DOHH2 (cell line): ENCODE measurements around the gene PIAS1.

Experiments used
- H3F3A ChIP-seq: fragments of 200-600 bp; sonication (generic), shearing (Covaris generic); 2 replicates; pipeline ENCODE4 v1.6.0; 2016; ENCODE audit warnings: antibody characterized with exemption, mild to moderate bottlenecking; ENCODE audit not compliant: control insufficient read depth, insufficient read depth
- H3K27ac ChIP-seq: fragments of 200-600 bp; sonication (generic); 2 replicates; pipeline ENCODE4 v1.5.1; 2014; ENCODE audit warnings: low read depth, mild to moderate bottlenecking, low read length, moderate library complexity
- H3K27me3 ChIP-seq: fragments of 200-600 bp; sonication (generic); 2 replicates; pipeline ENCODE4 v1.6.1; 2014; ENCODE audit warnings: mild to moderate bottlenecking, low read length, mixed read lengths; ENCODE audit not compliant: control insufficient read depth
- H3K36me3 ChIP-seq: fragments of 200-600 bp; sonication (generic); 2 replicates; pipeline ENCODE4 v1.6.1; 2014; ENCODE audit warnings: mild to moderate bottlenecking, low read length, moderate library complexity, mixed read lengths; ENCODE audit not compliant: control insufficient read depth
- H3K4me1 ChIP-seq: fragments of 200-600 bp; sonication (generic); 2 replicates; pipeline ENCODE4 v1.6.1; 2014; ENCODE audit warnings: mild to moderate bottlenecking, low read length, mixed read lengths; ENCODE audit not compliant: control insufficient read depth
- H3K4me2 ChIP-seq: fragments of 200-600 bp; sonication (generic); 2 replicates; pipeline ENCODE4 v1.6.0; 2014; ENCODE audit warnings: mild to moderate bottlenecking, low read length, moderate library complexity
- H3K4me3 ChIP-seq: fragments of 200-600 bp; sonication (generic); 2 replicates; pipeline ENCODE4 v1.5.1; 2014; ENCODE audit warnings: mild to moderate bottlenecking, low read length, mixed read lengths
- H3K79me2 ChIP-seq: fragments of 200-600 bp; sonication (generic); 2 replicates; pipeline ENCODE4 v1.6.1; 2014; ENCODE audit warnings: mild to moderate bottlenecking, low read length, mixed read lengths; ENCODE audit not compliant: control insufficient read depth
- H3K9me2 ChIP-seq: fragments of 200-600 bp; sonication (generic); replicated peaks from 2 replicates; pipeline ENCODE4 v1.6.1; 2014; ENCODE audit warnings: mild to moderate bottlenecking, low read length, mixed read lengths; ENCODE audit not compliant: control insufficient read depth
- H3K9me3 ChIP-seq: fragments of 200-600 bp; sonication (generic); 2 replicates; pipeline ENCODE4 v1.6.1; 2014; ENCODE audit warnings: antibody characterized with exemption, low read length, mixed read lengths; ENCODE audit not compliant: control insufficient read depth, insufficient read depth
- H4K20me1 ChIP-seq: fragments of 200-600 bp; sonication (generic); 2 replicates; pipeline ENCODE4 v1.6.0; 2014; ENCODE audit warnings: low read depth, mild to moderate bottlenecking, antibody characterized with exemption, low read length, moderate library complexity; ENCODE audit not compliant: control insufficient read depth, insufficient read depth
- EZH2phosphoT487 ChIP-seq: fragments of 200-600 bp; sonication (generic); IDR thresholded peaks from 2 replicates; pipeline ENCODE4 v1.6.1; 2017; ENCODE audit warnings: borderline replicate concordance, mild to moderate bottlenecking, antibody characterized with exemption, low read length, moderate library complexity, mixed read lengths
- TF ChIP-seq, protein P1 (sequence below): fragments of 200-600 bp; sonication (generic); IDR thresholded peaks from one replicate; pipeline ENCODE4 v1.5.1; 2014; ENCODE audit warnings: antibody characterized with exemption, mild to moderate bottlenecking, low read depth, low read length; ENCODE audit not compliant: poor library complexity, severe bottlenecking

PIAS1 gene

DNA sequence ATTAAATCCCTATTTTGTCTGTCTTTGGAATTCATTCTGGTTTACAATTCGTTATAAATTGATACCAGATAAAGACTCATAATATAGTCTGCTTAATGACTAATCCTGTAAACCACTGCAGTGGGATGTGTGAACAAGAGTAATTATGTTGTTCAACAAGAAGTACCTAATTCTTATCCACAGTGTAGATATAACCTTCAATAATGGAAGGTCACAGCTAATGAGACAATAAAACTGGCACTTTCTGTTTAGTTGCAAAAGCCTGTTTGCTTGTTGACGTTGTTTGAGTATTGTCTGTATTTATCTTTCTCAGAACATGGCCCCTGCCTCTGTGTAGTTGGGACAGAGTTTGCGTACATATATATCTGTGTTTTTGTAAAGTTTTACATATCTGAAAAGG lies 26.7 kb downstream of the PIAS1 start:
- Histone ChIP-seq H4K20me1 (peaks cover 24% of the 10 kb centered on the region), H3K4me1 (peaks cover 7% of the 10 kb centered on the region), H3K27me3 (no peaks in the 10 kb centered on the region), H3K4me3 (no peak overlapping the region), H3K9me2 (no peaks in the 10 kb centered on the region), H3F3A (peaks cover 4% of the 10 kb centered on the region; the same call in 1 of the 2 replicates), H3K27ac (no peak overlapping the region), H3K36me3 (peaks cover 14% of the 10 kb centered on the region), H3K79me2 (peaks cover 100% of the 10 kb centered on the region), H3K4me2 (no peak overlapping the region), H3K9me3 (no peaks in the 10 kb centered on the region)
- TF ChIP-seq, protein P1, sequence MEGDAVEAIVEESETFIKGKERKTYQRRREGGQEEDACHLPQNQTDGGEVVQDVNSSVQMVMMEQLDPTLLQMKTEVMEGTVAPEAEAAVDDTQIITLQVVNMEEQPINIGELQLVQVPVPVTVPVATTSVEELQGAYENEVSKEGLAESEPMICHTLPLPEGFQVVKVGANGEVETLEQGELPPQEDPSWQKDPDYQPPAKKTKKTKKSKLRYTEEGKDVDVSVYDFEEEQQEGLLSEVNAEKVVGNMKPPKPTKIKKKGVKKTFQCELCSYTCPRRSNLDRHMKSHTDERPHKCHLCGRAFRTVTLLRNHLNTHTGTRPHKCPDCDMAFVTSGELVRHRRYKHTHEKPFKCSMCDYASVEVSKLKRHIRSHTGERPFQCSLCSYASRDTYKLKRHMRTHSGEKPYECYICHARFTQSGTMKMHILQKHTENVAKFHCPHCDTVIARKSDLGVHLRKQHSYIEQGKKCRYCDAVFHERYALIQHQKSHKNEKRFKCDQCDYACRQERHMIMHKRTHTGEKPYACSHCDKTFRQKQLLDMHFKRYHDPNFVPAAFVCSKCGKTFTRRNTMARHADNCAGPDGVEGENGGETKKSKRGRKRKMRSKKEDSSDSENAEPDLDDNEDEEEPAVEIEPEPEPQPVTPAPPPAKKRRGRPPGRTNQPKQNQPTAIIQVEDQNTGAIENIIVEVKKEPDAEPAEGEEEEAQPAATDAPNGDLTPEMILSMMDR, result no peak
- TF ChIP-seq EZH2phosphoT487, result no peak

DNA sequence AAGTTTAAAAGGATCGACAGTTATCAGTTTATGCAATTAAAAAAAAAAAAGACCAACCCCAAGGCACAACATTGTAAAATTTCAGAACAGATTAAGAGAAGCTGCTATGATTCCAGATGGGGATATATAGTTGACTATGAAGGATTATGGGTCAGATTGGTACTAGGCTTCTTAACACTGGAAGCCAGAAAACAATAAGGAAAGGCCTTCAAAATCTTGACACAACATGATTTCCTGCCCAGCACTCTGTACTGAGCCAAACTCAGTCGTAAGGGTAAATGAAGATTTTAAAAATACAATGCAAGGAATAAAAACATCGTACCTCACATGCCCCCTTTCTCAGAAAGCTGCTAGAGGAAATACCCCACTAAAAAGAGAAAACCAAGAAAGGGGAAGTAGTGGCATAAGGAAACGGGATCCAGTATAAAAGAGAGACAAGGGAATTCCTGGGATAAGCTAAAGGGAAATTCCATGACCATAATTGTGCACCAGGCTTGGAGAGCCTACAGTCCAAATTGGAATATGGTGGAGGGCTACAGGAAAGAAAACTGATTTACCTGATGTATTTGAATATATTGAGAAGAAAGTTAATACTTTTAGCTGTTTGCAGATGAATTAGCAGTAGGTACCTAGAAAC lies 27.9 kb downstream of the PIAS1 start:
- Histone ChIP-seq H3F3A (peaks cover 1% of the 10 kb centered on the region), H3K4me1 (peaks cover 7% of the 10 kb centered on the region), H3K9me3 (no peaks in the 10 kb centered on the region), H4K20me1 (peaks cover 17% of the 10 kb centered on the region), H3K79me2 (peaks cover 99% of the 10 kb centered on the region), H3K4me3 (no peak overlapping the region), H3K9me2 (no peaks in the 10 kb centered on the region), H3K4me2 (no peak overlapping the region), H3K36me3 (peaks cover 24% of the 10 kb centered on the region), H3K27me3 (no peaks in the 10 kb centered on the region), H3K27ac (no peak overlapping the region)
- TF ChIP-seq, protein P1, result no peak
- TF ChIP-seq EZH2phosphoT487, result no peak

GRCh38 chr15:68082735-68083134 lies 28.6 kb downstream of the PIAS1 start:
- H3K4me1 ChIP-seq, result peaks cover 7% of the 10 kb centered on the region
- peaks cover 99% of the 10 kb centered on the region for H3K79me2 ChIP-seq
- peaks cover 12% of the 10 kb centered on the region for H4K20me1 ChIP-seq
- H3K36me3 ChIP-seq, result peaks cover 31% of the 10 kb centered on the region
- H3K4me2 ChIP-seq, result no peak overlapping the region
- no peaks in the 10 kb centered on the region; the same call in 1 of the 2 replicates for H3F3A ChIP-seq
- no peak overlapping the region for H3K4me3 ChIP-seq
- no peaks in the 10 kb centered on the region for H3K9me2 ChIP-seq
- no peaks in the 10 kb centered on the region for H3K9me3 ChIP-seq
- TF ChIP-seq EZH2phosphoT487, result no peak
- no peaks in the 10 kb centered on the region for H3K27me3 ChIP-seq
- H3K27ac ChIP-seq, result no peak overlapping the region

DNA sequence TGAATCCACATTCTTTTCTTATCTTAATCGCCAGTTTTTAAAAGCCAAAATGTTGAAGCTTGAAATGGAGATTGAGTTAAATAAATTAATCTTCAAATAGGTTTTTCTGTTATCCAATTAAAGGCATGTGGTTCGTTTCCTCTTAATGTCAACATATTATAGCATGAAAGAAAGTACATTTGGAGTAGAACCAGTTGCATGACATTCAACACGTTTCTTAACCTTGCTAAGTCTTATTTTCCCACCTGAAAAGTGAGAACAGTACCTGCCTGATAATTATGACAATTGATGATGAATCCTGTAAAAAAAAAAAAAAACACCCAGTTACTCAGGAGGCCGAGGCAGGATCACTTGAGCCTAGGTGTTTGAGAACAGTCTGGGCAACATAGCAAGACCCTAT lies 29.3 kb downstream of the PIAS1 start:
- no peak overlapping the region for H3K27ac ChIP-seq
- peaks cover 7% of the 10 kb centered on the region for H3K4me1 ChIP-seq
- peaks cover 37% of the 10 kb centered on the region for H3K36me3 ChIP-seq
- H3K4me3 ChIP-seq, result no peak overlapping the region
- H3K4me2 ChIP-seq, result no peak overlapping the region
- H3K9me2 ChIP-seq, result no peaks in the 10 kb centered on the region
- no peaks in the 10 kb centered on the region for H3K9me3 ChIP-seq
- H4K20me1 ChIP-seq, result peaks cover 12% of the 10 kb centered on the region
- TF ChIP-seq, protein P1, result no peak
- no peak for TF ChIP-seq EZH2phosphoT487
- no peaks in the 10 kb centered on the region; the same call in 1 of the 2 replicates for H3F3A ChIP-seq
- peaks cover 97% of the 10 kb centered on the region for H3K79me2 ChIP-seq
- no peaks in the 10 kb centered on the region for H3K27me3 ChIP-seq
